NT2/D1 (cell line): ENCODE results near the gene REPIN1.

Source experiments
- YY1 ChIP-seq: IDR thresholded peaks from 2 replicates; pipeline ENCODE4 v1.6.1; 2011; ENCODE audit not compliant: insufficient read length, insufficient read depth
- ZNF274 ChIP-seq: IDR thresholded peaks from 2 replicates; pipeline ENCODE4 v1.6.1; 2011; ENCODE audit warnings: mild to moderate bottlenecking, low read depth, low read length

DNA sequence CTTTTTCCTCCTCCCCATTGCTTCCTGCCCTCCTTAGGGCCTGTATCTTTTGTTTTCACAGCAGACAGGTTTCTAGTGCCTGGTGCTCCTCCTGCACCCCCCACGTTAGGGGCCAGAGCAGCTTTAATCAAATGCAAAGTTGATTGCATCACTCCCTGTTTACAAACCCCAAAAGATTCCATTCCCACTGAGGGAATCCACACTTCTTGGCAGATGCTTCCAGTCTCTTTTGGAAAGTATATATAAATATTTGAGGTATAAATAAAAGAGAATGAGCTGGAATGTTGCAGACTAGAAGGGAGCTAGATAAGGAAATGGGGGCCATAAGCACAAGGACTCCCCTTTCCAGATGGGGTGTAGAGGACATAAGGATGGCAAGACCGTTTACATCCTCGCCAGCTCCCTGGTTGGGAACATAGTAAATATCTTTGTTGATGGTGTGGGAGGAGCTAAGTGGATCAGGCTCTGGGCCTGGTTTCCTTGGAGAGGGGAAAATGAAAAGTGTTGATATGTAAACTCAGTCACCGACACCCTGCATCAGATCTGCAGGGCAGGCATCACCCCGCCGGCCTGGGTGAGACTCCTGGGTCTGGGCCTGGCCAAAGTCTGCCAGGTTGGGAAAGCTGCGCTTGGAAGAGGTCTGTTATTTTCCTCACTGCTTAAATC, 33.4 kb upstream of the REPIN1 start:
- TF ChIP-seq YY1, result no peak
- TF ChIP-seq ZNF274, result no peak
